ENCODE measurements around the gene ZSCAN2.
"Not testable (repeated sequence)": the region's sequence is repeated elsewhere in the genome, so short reads cannot be mapped to it uniquely, and the experiment has no call there.

ZSCAN2 gene

DNA sequence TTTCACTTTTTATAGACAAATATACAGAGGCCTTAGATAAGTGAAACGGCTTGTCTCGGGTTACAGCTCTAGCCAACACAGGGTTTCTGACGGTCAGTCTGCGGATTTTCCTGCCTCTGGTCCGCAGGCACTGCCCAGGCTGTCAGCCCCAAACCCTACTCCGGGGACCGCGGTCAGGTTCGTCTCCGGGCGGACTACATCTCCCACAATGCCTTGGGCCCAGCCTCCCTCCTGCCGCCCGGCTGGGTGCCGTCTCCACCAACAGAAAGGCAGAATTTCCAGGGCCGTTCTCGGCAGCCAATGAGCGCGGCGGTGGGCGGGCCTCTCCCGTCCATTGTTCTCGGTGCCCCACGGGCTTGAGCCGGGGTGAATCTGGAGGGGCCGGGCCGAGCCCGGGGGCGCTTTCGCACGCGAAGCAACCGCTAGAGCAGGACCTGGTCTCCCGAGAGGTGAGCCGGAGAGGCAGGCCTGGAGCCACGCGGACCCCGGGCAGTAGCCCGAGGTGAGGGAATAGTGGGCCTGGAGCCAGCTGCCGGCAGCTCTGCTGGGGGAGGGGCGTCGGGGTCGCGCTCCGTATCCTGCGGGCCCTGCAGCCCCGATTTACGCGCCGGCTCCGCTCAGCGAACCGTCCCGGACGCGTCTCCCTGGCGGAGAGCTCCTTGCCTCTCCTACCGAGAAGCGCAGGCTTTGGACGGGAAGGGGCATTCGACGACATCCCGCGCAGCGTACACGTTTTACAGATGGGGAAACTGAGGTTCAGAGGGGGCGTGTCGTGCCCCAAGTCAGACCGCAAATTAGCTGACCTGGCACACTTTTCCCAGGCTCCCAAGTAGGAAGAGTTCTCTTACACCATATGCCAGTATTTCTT is at the start of gene ZSCAN2:
Gene ZSCAN2, plus strand, starts transcription at position 323 of the 868 bp plus-strand sequence. CDS start 2,919 bp downstream, outside the sequence.
- peak; percentile 85 to 90 for DNase-seq (ENCODE audit: low read depth in 1 of 2, low spot score in 1 of 2)

DNA sequence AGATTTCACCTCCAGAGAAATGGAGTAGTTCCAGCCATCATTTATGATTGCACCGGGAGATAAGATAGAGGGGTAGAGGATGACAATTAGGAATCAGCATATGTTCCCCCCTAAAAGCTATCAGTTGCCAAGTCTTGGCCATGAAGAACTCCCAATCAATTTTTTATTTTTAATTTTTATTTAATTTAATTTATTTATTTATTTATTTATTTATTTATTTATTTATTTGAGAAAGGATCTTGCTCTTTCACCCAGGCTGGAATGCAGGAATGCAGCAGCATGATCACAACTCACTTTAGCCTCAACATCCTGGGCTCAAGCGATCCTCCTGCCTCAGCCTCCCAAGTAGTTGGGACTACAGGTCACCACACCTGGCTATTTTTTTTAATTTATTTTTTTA is 49.2 kb upstream of the ZSCAN2 start:
- not testable (repeated sequence) for DNase-seq (ENCODE audit: low read depth in 1 of 2, low spot score in 1 of 2)

DNA sequence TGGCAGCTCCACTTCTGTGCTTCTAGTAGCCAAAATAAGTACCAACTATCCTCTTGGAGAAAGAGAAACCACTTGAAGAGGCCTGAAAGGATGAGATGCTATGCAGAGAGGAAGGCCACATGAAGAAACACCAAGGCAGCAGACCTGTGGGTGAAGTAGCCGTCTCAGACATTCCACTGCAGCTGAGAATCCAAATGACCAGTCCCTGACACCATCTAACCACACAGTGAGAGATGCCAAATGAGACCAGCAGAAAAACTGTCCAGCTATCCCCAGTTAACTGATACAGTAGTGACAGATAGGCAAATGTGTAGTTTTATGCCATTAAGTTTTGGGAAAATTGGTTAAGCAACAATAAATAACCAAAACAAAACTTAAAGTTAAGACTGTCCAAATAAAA is 47.9 kb upstream of the ZSCAN2 start:
- no peak for DNase-seq (ENCODE audit: low read depth in 1 of 2, low spot score in 1 of 2)

DNA sequence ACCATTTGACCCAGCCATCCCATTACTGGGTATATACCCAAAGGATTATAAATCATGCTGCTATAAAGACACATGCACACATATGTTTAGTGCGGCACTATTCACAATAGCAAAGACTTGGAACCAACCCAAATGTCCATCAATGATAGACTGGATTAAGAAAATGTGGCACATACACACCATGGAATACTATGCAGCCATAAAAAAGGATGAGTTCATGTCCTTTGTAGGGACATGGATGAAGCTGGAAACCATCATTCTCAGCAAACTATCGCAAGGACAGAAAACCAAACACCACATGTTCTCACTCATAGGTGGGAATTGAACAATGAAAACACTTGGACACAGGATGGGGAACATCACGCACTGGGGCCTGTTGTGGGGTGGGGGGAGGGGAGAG is 44.1 kb upstream of the ZSCAN2 start:
- DNase-seq (ENCODE audit: low read depth in 1 of 2, low spot score in 1 of 2): not testable (repeated sequence)

DNA sequence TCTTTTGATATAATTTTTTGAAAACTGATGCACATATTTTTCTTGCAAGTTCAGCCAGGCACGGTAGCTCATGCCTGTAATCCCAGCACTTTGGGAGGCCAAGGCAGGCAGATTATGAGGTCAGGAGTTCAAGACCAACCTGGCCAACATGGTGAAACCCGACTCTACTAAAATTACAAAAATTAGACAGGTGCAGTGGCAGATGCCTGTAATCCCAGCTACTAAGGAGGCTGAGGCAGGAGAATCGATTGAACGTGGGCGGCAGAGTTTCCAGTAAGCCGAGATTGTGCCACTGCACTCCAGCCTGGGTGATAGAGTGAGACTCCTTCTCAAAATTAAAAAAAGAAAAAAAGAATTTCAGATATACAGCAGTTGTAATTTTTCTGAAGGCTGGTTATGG is 32.8 kb upstream of the ZSCAN2 start:
- not testable (repeated sequence) for DNase-seq (ENCODE audit: low read depth in 1 of 2, low spot score in 1 of 2)

DNA sequence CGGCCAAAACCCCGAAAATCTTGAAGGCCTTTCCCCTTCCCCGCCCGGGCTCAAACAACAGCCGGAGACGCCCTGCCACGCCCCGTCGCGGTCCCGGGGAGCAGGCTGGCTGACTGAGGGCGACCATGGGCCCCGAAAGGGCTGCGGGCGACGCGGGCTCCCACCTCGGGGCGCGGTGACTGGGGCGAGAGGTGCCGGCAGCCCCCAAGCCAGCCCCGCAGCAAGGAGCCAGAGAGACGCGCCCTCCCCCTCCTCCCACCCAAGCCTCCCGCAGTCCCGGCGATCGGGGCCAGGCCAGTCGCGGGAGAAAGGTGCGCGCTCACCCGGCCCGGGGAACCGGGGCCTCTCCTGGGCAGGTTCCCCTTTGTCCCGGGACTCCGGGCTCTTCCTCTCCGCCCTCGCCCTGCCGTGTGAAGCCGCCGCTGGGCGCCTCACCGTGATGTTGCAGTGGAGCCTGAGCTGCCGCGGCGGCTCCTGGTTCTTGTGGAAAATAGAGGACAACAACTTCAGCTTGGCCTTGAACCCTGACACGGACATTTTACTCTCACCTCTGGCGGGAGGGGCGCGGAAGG is 30.6 kb upstream of the ZSCAN2 start:
- peak; percentile 25 to 32 for DNase-seq (ENCODE audit: low read depth in 1 of 2, low spot score in 1 of 2)

DNA sequence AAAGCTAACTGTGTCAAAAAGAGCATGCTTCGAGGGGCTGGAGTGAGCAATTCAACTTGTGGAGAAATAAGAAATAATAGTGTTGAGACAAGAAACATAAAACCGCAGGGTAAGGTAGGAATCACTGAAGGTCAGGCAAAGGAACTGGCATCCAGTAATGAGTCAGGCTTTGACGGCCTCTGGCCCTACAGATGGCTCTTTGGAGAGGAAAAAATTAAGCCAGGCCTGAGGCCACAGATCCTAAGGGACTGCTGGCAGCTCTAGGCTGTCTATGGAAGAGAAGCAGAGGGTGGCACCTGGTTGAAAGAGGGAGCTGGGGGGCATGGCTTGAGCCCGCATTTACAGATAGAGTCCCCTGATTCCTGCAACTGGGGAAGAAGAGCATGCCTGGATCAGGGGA is 28.6 kb upstream of the ZSCAN2 start:
- DNase-seq (ENCODE audit: low read depth in 1 of 2, low spot score in 1 of 2): no peak

DNA sequence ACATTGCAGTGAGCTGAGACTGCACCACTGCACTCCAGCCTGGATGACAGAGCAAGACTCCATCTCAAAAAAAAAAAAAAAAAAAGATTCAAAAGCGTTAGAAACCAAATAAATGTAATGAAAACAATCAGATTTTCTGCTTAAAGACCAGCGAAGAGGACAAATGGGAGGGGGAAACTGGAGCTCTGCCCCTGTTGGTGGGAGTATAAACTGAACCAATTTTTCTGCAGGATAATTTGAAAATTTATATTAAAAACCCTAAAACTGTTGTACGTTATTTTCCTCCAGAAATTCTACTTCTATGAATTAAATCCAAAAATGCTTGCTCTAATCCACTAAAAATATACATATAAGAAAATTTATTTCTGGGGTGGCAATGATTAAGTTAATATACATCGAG is 25.3 kb upstream of the ZSCAN2 start:
- no peak for DNase-seq (ENCODE audit: low read depth in 1 of 2, low spot score in 1 of 2)

DNA sequence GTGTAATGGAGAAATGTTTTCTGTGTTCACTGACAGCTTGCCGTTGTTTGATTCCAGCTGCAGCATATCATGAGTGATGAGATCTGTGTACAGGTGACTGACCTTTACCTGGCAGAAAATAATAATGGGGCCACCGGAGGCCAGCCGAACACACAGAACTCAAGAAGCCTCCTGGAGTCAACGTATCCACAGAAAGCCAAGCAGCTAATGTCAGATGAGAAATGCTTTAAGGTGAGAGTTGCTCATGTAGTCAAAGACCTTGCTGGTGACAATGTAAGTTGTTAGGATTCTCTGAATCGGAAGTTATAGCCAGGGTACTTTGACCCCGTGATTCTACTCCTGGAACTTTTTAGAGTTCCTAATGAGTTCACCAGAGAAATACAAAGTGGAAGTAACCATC is 22.9 kb upstream of the ZSCAN2 start:
- DNase-seq (ENCODE audit: low read depth in 1 of 2, low spot score in 1 of 2): not testable (repeated sequence)

DNA sequence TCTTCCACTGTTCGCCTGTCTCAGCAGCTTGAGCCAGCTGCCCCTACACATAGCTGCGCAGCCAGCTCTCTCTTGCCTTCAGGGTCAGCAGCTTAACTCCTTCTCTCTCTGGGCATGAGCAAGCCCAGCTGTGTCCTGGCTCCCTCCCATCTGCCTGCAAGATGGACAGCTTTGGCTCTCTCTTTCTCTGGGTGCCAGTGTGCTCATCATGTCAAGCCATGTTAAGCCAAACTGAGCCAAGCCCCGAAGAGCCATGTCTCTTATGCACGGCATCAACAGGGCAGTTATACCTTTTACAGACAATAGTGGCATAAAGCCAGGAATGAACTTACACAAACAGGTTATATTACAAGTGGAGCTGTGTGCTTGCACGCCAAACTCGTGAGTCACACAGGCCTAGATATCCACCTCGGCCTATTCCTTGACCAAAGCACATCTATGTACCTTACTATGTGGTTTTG is 21.5 kb upstream of the ZSCAN2 start:
- not testable (repeated sequence) for DNase-seq (ENCODE audit: low read depth in 1 of 2, low spot score in 1 of 2)

DNA sequence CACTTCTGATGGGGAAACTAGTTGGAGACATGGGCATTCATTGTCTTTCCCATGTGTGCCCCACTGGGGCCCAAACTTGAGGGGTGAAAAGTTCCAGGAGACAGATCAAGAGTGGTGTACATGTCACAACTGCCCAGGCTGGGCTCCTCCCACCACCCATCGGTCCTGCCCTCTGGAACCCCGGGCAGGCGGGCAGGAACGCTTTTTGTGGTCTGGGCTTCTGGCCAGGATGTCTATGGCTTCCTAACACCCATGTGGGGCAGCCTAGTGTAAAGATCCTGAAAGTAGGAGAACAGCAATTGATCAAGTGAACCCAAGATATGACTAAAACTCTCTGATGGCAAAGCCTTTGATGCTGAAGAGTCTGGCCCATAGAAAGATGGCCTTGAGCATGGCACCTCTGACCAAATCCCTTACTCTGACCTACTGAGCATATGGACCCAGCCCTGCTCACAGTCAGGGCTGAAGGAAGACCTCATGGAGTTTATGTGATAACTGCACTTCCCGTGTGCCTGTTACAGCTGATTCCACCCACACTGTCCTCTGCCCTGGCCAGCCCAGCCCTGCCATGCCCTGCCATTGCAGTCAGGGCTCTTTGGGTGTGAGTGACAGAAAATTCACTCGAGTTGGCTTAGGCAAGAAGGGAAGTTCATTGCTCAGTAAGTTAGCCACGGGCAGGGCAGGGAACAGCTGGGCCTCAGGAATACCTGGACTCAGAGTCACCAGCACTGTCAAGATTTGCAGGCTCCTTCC is 19.0 kb upstream of the ZSCAN2 start:
- not testable (repeated sequence) for DNase-seq (ENCODE audit: low read depth in 1 of 2, low spot score in 1 of 2)

DNA sequence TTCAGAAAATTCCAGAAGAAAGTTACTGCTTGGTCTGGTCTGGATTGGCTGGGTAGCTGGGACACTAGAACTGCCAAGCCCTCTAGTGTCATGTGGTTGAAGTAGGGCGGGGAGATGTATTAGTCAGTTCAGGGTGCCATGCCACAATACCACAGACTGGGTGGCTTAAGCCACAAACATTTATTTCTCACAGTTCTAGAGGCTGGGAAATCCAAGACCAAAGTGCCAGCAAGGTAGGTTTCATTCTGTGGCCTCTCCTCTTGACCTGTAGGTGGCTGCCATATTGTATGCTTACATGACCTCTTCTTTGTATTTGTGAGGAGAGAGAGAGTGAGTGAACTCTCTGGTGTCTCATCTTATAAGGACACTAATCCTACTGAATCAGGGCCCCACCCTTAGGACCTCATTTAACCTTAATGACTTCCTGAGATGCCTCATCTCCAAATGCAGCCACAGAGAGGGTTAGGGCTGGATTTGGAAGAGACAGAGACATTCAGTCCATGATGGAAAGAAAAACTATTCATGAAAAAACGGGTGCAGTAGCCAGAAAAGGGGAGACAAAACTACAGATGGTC is 18.1 kb upstream of the ZSCAN2 start:
- no peak for DNase-seq (ENCODE audit: low read depth in 1 of 2, low spot score in 1 of 2)

DNA sequence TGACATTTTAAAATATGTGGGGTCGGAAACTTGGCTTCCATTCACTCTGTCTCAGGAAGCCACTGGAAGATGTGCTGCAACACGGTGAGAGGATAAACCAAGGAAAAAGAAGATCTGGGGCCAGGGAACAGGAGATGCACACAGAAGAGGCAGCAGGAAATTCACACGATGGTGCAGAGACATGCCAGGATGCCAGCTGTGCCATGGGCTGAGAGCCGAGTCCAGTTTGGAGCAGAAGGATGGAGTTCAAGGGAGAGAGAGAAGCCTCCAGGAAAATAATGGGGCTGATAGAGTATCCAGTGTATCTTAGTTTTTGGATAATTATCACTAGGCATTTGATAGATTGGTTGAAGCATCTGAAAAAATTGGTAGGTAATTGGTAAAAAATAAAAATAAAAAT is 16.9 kb upstream of the ZSCAN2 start:
- DNase-seq (ENCODE audit: low read depth in 1 of 2, low spot score in 1 of 2): not testable (repeated sequence)

DNA sequence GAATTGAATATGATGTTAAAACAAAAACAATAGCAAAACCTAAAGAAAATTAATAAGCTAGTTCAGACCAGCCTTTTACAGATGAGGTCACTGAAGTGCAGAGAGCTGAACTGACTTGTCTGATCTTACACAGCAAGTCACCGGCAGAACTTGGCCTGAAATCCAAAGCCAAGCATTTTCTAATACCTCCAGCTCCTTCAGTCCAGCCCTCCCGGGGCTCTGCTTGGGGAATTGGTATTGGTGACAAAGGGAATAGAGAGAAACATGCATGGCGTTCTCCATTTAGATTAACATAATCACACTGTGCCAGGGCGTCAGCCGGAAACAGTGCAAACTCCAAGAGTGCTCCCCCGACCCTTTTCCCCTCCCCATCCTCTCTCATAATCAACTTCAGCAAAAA is 14.1 kb upstream of the ZSCAN2 start:
- no peak for DNase-seq (ENCODE audit: low read depth in 1 of 2, low spot score in 1 of 2)

DNA sequence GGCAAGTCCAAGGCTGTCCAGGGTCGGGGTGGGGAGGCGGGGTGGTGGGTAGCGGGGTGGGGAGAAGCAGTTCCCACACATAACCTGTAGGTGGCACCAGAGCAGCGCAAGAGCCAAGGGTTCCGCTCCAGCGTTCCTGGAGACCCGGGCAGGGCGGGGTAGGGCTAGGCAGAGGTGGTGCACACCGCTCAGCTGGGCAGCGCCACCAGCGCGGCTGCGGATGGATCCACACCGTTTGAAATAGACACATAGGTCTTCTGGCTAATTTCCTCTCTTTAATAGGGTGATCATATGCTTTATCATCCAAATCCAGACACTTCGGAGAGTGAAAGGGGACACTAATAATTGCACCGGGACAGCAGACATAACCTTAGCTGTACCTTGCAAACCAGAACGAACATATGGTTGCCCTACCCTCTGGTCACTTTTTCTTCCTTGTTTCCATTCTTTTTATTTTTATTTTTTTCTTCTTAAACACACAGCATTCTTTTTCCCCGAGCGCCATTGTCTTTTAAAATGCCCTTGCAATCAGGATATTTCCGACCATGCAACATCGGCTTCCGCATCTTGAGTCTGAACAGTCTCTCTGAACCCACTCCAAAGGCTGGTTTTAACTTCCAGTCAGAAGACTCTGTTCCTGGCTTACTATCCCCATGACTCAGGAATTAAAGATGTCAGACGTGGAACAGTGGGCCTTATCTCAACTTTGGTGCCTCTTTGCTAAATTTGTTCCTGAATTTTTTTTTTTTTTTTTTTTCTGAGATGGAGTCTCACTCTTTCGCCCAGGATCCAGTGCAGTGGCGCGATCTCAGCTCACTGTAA is 12.5 kb upstream of the ZSCAN2 start:
- DNase-seq (ENCODE audit: low read depth in 1 of 2, low spot score in 1 of 2): peak; percentile 67 to 76

DNA sequence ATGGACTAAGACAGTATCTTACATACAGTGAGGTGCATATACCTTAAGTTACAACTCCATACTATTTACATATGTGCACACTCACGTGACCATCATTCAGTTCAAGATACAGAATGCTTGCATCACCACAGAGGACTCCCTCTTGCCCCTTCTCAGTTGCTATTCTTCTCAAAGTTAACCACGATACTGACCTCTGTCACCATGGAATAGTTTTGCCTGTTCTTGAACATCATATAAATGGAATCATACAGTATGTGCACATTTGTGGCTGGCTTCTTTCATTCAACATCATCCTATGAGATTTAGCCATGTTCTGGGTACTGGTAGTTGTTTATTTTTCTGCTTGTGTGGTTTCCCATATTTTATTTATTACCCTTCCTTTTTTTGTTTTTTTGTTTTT is 10.4 kb upstream of the ZSCAN2 start:
- DNase-seq (ENCODE audit: low read depth in 1 of 2, low spot score in 1 of 2): no peak

DNA sequence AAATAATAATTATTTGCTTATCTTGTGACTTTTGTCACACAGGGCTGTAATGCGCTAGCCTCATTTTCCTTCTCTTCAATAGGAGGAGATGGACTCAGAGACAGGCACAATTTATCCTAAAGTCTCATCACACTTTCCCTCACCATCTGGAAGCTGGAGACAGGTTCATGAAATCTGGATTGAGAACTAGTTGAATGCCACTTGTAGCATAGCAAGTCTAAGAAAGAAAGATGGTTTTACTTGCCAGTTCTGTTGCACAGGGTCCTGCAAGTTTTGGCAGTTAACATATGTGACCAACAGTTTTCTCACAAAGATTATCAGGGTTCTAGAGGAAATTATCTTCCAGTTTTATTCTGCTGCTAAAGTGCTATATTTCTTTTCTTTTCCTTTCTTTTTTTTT is 9.0 kb upstream of the ZSCAN2 start:
- DNase-seq (ENCODE audit: low read depth in 1 of 2, low spot score in 1 of 2): no peak

DNA sequence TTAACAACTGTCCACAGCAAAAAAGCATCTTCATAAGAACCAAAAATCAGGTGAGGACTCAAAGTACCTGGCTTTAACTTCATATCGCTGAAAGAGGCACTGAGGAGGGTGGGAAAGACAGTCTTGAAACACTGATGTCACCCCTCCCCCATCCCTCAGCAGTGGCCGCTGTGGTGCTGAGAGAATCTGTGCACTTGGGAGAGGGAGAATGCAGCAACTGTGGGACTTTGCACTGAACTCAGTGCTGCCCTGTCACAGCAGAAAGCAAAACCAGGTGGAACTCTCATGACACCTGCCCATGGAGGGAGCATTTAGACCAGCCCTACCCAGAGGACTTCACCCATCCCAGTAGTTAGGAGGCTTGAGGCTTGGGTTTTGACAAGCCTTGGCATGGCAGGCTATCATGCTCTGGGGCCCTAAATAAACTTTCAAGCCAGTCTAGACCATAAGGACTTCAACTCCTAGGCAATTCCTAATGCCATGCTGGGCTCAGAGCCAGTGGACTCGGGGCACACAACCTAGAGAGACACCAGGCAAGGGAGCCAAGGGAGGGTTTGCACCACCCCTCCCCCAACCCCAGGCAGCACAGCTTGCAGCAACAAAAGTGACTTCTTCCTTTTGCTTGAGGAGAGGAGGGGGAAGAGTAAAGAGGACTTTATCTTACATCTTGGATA is 6.1 kb upstream of the ZSCAN2 start:
- DNase-seq (ENCODE audit: low read depth in 1 of 2, low spot score in 1 of 2): no peak

DNA sequence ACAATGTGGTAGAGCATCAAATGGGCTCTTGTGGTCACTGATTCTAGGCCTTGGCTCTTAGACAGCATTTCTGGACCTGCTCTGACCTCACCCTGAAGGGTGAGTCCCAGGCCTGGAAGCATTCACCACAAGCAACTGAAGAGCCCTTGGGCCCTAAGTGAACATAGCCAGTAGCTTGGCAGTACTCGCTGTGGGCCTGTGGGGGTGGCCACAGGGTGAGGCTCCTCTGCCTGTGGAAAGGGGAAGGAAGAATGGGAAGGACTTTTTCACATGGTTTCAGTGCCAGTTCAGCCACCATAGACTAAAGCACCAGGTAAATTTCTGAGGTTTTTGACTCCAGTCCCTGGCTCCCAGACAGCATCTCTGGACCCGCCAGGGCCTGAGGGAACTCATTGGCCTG is 5.1 kb upstream of the ZSCAN2 start:
- DNase-seq (ENCODE audit: low read depth in 1 of 2, low spot score in 1 of 2): no peak

DNA sequence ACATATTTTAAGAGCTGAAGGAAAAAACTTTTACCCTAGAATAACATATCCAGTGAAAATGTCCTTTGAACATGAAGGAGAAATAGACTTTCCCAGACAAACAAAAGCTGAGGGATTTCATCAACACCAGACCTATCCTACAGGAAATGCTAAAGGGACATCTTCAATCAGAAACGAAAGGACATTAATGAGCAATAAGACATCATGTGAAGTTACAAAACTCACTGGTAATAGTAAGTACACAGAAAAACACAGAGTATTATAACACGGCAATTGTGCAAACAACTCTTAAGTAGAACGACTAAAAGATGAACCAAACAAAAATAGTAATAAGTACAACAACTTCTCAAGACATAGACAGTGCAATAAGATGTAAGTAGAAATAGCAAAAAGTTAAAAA is 3.5 kb upstream of the ZSCAN2 start:
- no peak for DNase-seq (ENCODE audit: low read depth in 1 of 2, low spot score in 1 of 2)
